A549 (cell line): Measurements from ENCODE around the gene FTH1. TPM values are rescaled to one million over a fixed set of nuclear protein-coding genes. Genes with fewer than 3 reads are reported as not detected.

Source experiments
- ATAC-seq, 2 experiments: fragments of 200-7000 bp in 1 of 2; fragments of >200 bp in 1 of 2; cut with Nextera tagmentation in 1 of 2; cut with Tn5 transposase in 1 of 2; 3 replicates each; pipeline versions ENCODE4 v1.8.0 to v1.9.1; 2018 to 2020; ENCODE audit warnings: mild to moderate bottlenecking in 1 of 2, moderate library complexity in 1 of 2
- CTCF ChIA-PET: fragments of 300-600 bp; sonication (Branson Sonifier 250); formaldehyde crosslinking; extraction: SDS; loops from one replicate; lab custom pipeline; 2021; ENCODE audit warnings: antibody characterized with exemption, inconsistent platforms; lab: Yijun Ruan, JAX
- POLR2A ChIA-PET: fragments of 350-600 bp; formaldehyde crosslinking; extraction: SDS; loops from one replicate; lab custom pipeline; 2021; ENCODE audit warnings: antibody characterized with exemption, inconsistent platforms; lab: Yijun Ruan, JAX
- DNase-seq, 2 experiments: peaks; one replicate each; pipeline versions ENCODE4 v3.0.0 to v3.0.0-alpha.2; 2011 to 2016; ENCODE audit warnings: low read depth in 1 of 2, low spot score in 1 of 2
- FAIRE-seq: peaks from 2 replicates; lab custom pipeline; 2011; peaks lifted over from hg19 to GRCh38; lab: Jason Lieb, UNC
- H3K27ac ChIP-seq, 2 experiments: fragments of >200 bp; sonication (Bioruptor Twin); formaldehyde crosslinking; 3 replicates each; pipeline ENCODE4 v1.5.1; 2016 to 2017
- H3K4me1 ChIP-seq: fragments of >200 bp; sonication (Bioruptor Twin); formaldehyde crosslinking; 3 replicates; pipeline ENCODE4 v1.6.1; 2016
- H3K4me2 ChIP-seq: fragments of >200 bp; sonication (Bioruptor Twin); formaldehyde crosslinking; 3 replicates; pipeline ENCODE4 v1.6.1; 2016
- H3K4me3 ChIP-seq: fragments of >200 bp; sonication (Bioruptor Twin); formaldehyde crosslinking; 3 replicates; pipeline ENCODE4 v1.5.1; 2016
- H3K9me3 ChIP-seq: fragments of >200 bp; sonication (Bioruptor Twin); formaldehyde crosslinking; 3 replicates; pipeline ENCODE4 v1.6.1; 2016
- CBX2 ChIP-seq: fragments of 200-600 bp; sonication (generic); IDR thresholded peaks from 2 replicates; pipeline ENCODE4 v1.6.1; 2016; ENCODE audit warnings: low read depth, mild to moderate bottlenecking, borderline replicate concordance
- CEBPB ChIP-seq, 2 experiments: fragments of >200 bp in 1 of 2; sonication (Bioruptor Twin) in 1 of 2; formaldehyde crosslinking in 1 of 2; IDR thresholded peaks; 2 replicates each; pipeline ENCODE4 v1.6.1; 2012 to 2016
- CHD2 ChIP-seq: fragments of 150-350 bp; IDR thresholded peaks from 2 replicates; pipeline ENCODE4 v1.6.1; 2014; ENCODE audit warnings: low read length; ENCODE audit not compliant: partially characterized antibody
- E2F6 ChIP-seq: IDR thresholded peaks from 2 replicates; pipeline ENCODE4 v1.6.1; 2012; ENCODE audit warnings: low read depth, borderline replicate concordance
- EHF ChIP-seq: fragments of 250-450 bp; sonication (Bioruptor Pico); IDR thresholded peaks from 2 replicates; pipeline ENCODE4 v1.5.0; 2020; ENCODE audit warnings: mild to moderate bottlenecking
- EP300 ChIP-seq, 2 experiments: fragments of >200 bp; sonication (Bioruptor Twin); formaldehyde crosslinking; IDR thresholded peaks; 2 replicates in 1 of 2; 3 replicates in 1 of 2; pipeline ENCODE4 v1.6.1; 2016 to 2017
- FOSB ChIP-seq: fragments of 250-450 bp; sonication (Bioruptor Pico); IDR thresholded peaks from 2 replicates; pipeline ENCODE4 v1.5.0; 2020; ENCODE audit warnings: mild to moderate bottlenecking, moderate library complexity
- GATA3 ChIP-seq: IDR thresholded peaks from 2 replicates; pipeline ENCODE4 v1.6.1; 2012; ENCODE audit warnings: borderline replicate concordance
- HDAC2 ChIP-seq: fragments of 200-600 bp; sonication (generic); IDR thresholded peaks from 2 replicates; pipeline ENCODE4 v1.6.1; 2016
- HMGXB4 ChIP-seq: fragments of 250-450 bp; sonication (Bioruptor Pico); IDR thresholded peaks from 2 replicates; pipeline ENCODE4 v1.5.0; 2021; ENCODE audit warnings: mild to moderate bottlenecking, moderate library complexity, borderline replicate concordance
- HOXA7 ChIP-seq: fragments of 250-450 bp; sonication (Bioruptor Pico); IDR thresholded peaks from 2 replicates; pipeline ENCODE4 v1.5.0; 2020; ENCODE audit warnings: mild to moderate bottlenecking, moderate library complexity
- HOXB5 ChIP-seq: fragments of 250-450 bp; sonication (Bioruptor Pico); IDR thresholded peaks from 2 replicates; pipeline ENCODE4 v1.5.0; 2020; ENCODE audit warnings: mild to moderate bottlenecking, moderate library complexity
- KDM1A ChIP-seq: fragments of 200-600 bp; sonication (generic); IDR thresholded peaks from 2 replicates; pipeline ENCODE4 v1.6.1; 2016; ENCODE audit warnings: low read depth, mild to moderate bottlenecking
- MAZ ChIP-seq: fragments of 150-350 bp; IDR thresholded peaks from 2 replicates; pipeline ENCODE4 v1.6.1; 2014; ENCODE audit warnings: antibody characterized with exemption, low read depth, low read length, borderline replicate concordance
- MYC ChIP-seq: IDR thresholded peaks from 2 replicates; pipeline ENCODE4 v1.6.1; 2012; ENCODE audit warnings: mild to moderate bottlenecking, inconsistent platforms, low read length, improper control_type of control experiment, borderline replicate concordance
- NFE2L2 ChIP-seq: fragments of 150-350 bp; conservative IDR thresholded peaks from 2 replicates; pipeline ENCODE4 v1.6.1; 2014; ENCODE audit warnings: low read length
- PBX3 ChIP-seq: IDR thresholded peaks from 2 replicates; pipeline ENCODE4 v1.6.1; 2012
- PHF8 ChIP-seq: fragments of 200-600 bp; sonication (generic); IDR thresholded peaks from 2 replicates; pipeline ENCODE4 v1.6.1; 2016; ENCODE audit warnings: low read depth, mild to moderate bottlenecking, antibody characterized with exemption, moderate library complexity, borderline replicate concordance
- POLR2A ChIP-seq: IDR thresholded peaks from 2 replicates; pipeline ENCODE4 v1.6.1; 2012; ENCODE audit warnings: mild to moderate bottlenecking, low read length
- RFX5 ChIP-seq: fragments of 450-650 bp; IDR thresholded peaks from 2 replicates; pipeline ENCODE4 v1.7.1; 2014; ENCODE audit warnings: antibody characterized with exemption, mild to moderate bottlenecking, moderate library complexity
- RNF2 ChIP-seq: fragments of 200-600 bp; sonication (generic); IDR thresholded peaks from 2 replicates; pipeline ENCODE4 v1.6.1; 2016; ENCODE audit warnings: low read depth, mild to moderate bottlenecking, antibody characterized with exemption, moderate library complexity, borderline replicate concordance
- TP53 ChIP-seq: fragments of 250-450 bp; sonication (Bioruptor Pico); IDR thresholded peaks from 2 replicates; pipeline ENCODE4 v1.5.0; 2021; ENCODE audit warnings: mild to moderate bottlenecking, moderate library complexity
- USF2 ChIP-seq: fragments of 450-650 bp; IDR thresholded peaks from 2 replicates; pipeline ENCODE4 v1.6.1; 2014; ENCODE audit warnings: antibody characterized with exemption
- ZC3H11A ChIP-seq: fragments of 450-650 bp; IDR thresholded peaks from 2 replicates; pipeline ENCODE4 v1.6.1; 2014; ENCODE audit warnings: antibody characterized with exemption, mild to moderate bottlenecking
- ZFP36 ChIP-seq: fragments of 450-650 bp; IDR thresholded peaks from 2 replicates; pipeline ENCODE4 v1.6.1; 2014; ENCODE audit warnings: borderline replicate concordance; ENCODE audit not compliant: partially characterized antibody
- WGBS: methylation state at CpG from one replicate; pipeline ENCODE4 v1.1.6; 2017; ENCODE audit errors: missing lambda C conversion rate; 5-methylcytosine and 5-hydroxymethylcytosine counted together
- polyA plus RNA-seq, 4 experiments: library from polyadenylated mRNA; depleted of rRNA in 3 of 4; stranded (reverse); fragments of >200 nt; fragmentation: RNase III in 1 of 4; extraction: RNeasy Plus Mini Kit Qiagen cat#74134 plus additional on column Dnase treatment in 1 of 4; gene quantifications; 2 replicates in 3 of 4; 3 replicates in 1 of 4; pipeline ENCODE4 v1.2.3, GENCODE V29; 2011 to 2017
- TF ChIP-seq, protein P1 (sequence below): fragments of 250-450 bp; sonication (Bioruptor Pico); IDR thresholded peaks from 2 replicates; pipeline ENCODE4 v1.5.0; 2020; ENCODE audit warnings: low read depth, mild to moderate bottlenecking, moderate library complexity
- TF ChIP-seq, protein P2 (sequence below): fragments of 150-350 bp; IDR thresholded peaks from 2 replicates; pipeline ENCODE4 v1.6.1; 2014; ENCODE audit warnings: low read depth, mild to moderate bottlenecking, low read length

Gene FTH1
- polyA plus RNA-seq, 2 of the 4 experiments (the other 2 are of a cell fraction) = 2,791 to 13,747 TPM

DNA sequence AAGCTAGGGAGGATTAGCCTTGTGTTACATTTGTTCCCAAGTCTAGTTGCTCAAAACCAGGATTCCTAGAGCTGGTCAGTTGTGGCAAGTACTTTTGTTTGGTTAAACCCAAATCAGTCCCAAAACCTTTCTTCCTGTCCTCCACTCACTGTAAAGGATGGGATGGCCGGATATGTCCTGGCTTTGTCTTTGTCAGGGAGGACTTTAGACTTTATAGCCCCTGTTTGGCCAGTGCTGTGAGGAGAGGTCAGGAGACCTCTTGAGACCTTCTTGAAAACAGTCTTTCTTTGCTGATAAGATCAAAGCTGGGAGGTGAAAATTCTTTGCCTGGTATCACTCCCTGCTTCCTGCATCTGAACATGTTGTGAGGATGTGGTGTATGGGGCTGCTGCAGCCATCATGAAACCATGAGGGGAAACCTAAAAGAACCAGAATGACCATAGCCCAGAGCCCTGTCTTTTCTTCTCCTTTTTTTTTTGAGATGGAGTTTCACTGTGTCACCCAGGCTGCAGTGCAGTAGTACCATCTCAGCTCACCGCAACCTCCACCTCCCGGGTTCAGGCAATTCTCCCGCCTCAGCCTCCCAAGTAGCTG lies 43.6 kb upstream of the FTH1 start:
- Histone ChIP-seq H3K9me3 (no peaks in the 10 kb centered on the region), H3K4me3 (no peak overlapping the region), H3K4me2 (no peak overlapping the region), H3K27ac (peak overlapping the region; percentile 88 to 90), H3K4me1 (peaks cover 37% of the 10 kb centered on the region)
- ChIA-PET POLR2A (interaction anchor here (2.8 kb wide), 1 partner anchor 43 kb away, joined by 16 read pairs; the partner anchor contains the start of gene FTH1), CTCF (interaction anchor here (0.7 to 1.3 kb wide), 5 partner anchors 13 to 112 kb away, joined by 3 to 5 read pairs (median 4); no protein-coding TSS in a partner anchor)
- no peak for TF ChIP-seq EHF (CRISPR knock-in tag)
- no peak for TF ChIP-seq CBX2
- TF ChIP-seq CHD2 = no peak
- no peak for TF ChIP-seq POLR2A
- TF ChIP-seq HOXA7 (CRISPR knock-in tag) = no peak
- no peak for TF ChIP-seq TP53 (CRISPR knock-in tag)
- no peak for TF ChIP-seq E2F6
- TF ChIP-seq ZFP36 = no peak
- no peak for TF ChIP-seq ZC3H11A
- TF ChIP-seq HOXB5 = no peak
- no peak for TF ChIP-seq HMGXB4 (CRISPR knock-in tag)
- TF ChIP-seq EP300 (IDR thresholded peaks at IDR 0.05) = no peak
- no peak for TF ChIP-seq GATA3
- no peak for TF ChIP-seq USF2
- TF ChIP-seq, protein P1, sequence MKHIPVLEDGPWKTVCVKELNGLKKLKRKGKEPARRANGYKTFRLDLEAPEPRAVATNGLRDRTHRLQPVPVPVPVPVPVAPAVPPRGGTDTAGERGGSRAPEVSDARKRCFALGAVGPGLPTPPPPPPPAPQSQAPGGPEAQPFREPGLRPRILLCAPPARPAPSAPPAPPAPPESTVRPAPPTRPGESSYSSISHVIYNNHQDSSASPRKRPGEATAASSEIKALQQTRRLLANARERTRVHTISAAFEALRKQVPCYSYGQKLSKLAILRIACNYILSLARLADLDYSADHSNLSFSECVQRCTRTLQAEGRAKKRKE = no peak
- TF ChIP-seq MYC = no peak
- FAIRE-seq (no peak), DNase-seq (no peak), ATAC-seq (no peak)
- 90% methylated on average over 4 of the region's 4 CpGs for WGBS

- H3K9me3 ChIP-seq = no peaks in the 10 kb centered on the region
- no peak overlapping the region; a peak in 1 of 6 replicates for H3K27ac ChIP-seq
- FAIRE-seq (no peak), DNase-seq (no peak), ATAC-seq (no peak)
- peaks cover 38% of the 10 kb centered on the region for H3K4me1 ChIP-seq
- CTCF ChIA-PET = interaction anchor here (1.0 to 1.5 kb wide), 2 partner anchors 56 to 74 kb away, joined by 3 to 6 read pairs; no protein-coding TSS in a partner anchor
- H3K4me3 ChIP-seq = no peak overlapping the region
- POLR2A ChIA-PET = interaction anchor here (0.6 kb wide), 1 partner anchor 55 kb away, joined by 5 read pairs; no protein-coding TSS in a partner anchor
- WGBS = 92% methylated on average over 1 of the region's 1 CpG
- no peak overlapping the region for H3K4me2 ChIP-seq
- TF ChIP-seq PHF8 (no peak), HDAC2 (no peak), GATA3 (no peak), USF2 (no peak), RFX5 (no peak), RNF2 (no peak), ZC3H11A (no peak), KDM1A (no peak), ZFP36 (no peak), EHF (CRISPR knock-in tag) (no peak), NFE2L2 (no peak), FOSB (CRISPR knock-in tag) (no peak), CEBPB (IDR thresholded peaks at IDR 0.05) (no peak), PBX3 (no peak), MAZ (no peak), E2F6 (no peak)
- TF ChIP-seq, protein P2, sequence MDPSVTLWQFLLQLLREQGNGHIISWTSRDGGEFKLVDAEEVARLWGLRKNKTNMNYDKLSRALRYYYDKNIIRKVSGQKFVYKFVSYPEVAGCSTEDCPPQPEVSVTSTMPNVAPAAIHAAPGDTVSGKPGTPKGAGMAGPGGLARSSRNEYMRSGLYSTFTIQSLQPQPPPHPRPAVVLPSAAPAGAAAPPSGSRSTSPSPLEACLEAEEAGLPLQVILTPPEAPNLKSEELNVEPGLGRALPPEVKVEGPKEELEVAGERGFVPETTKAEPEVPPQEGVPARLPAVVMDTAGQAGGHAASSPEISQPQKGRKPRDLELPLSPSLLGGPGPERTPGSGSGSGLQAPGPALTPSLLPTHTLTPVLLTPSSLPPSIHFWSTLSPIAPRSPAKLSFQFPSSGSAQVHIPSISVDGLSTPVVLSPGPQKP = no peak
These were observed 40.8 kb upstream of the FTH1 start for GRCh38 chr11:62008193-62008592.
